Measurements from ENCODE around the gene PNMA8A.

Gene PNMA8A

GRCh38 chr19:46426506-46427162, 44.7 kb downstream of the PNMA8A start:
- DNase-seq: peak; percentile 55

GRCh38 chr19:46426035-46426505, 45.3 kb downstream of the PNMA8A start:
- no peak for DNase-seq

GRCh38 chr19:46423188-46423587, 48.2 kb downstream of the PNMA8A start:
- no peak for DNase-seq

- no peak for DNase-seq
Measured at GRCh38 chr19:46422344-46422743, 49.0 kb downstream of the PNMA8A start.

- DNase-seq: no peak
Measured at GRCh38 chr19:46420056-46420455, 51.3 kb downstream of the PNMA8A start.

Measured in stimulated activated CD4-positive, alpha-beta T cell treated with anti-CD3 and anti-CD28 coated beads, Interleukin-4, amount 100 ng/mL, for 24 hours (primary cell).